KOPT-K1 (cell line): ENCODE measurements around the gene CFAP52.
"Not testable (repeated sequence)": the region's sequence is repeated elsewhere in the genome, so short reads cannot be mapped to it uniquely, and the experiment has no call there.

Experiments
- H3K27ac ChIP-seq: fragments of 200-600 bp; sonication (generic); 2 replicates; pipeline ENCODE4 v1.5.1; 2016; ENCODE audit warnings: antibody characterized with exemption, mild to moderate bottlenecking, low read depth, low read length; ENCODE audit not compliant: poor library complexity, severe bottlenecking
- H3K36me3 ChIP-seq: fragments of 200-600 bp; sonication (generic); 2 replicates; pipeline ENCODE4 v1.5.1; 2017; ENCODE audit warnings: antibody characterized with exemption, mild to moderate bottlenecking, low read length, moderate library complexity; ENCODE audit not compliant: insufficient read depth
- H3K9me3 ChIP-seq: fragments of 200-600 bp; sonication (generic); 2 replicates; pipeline ENCODE4 v1.5.1; 2017; ENCODE audit warnings: antibody characterized with exemption, low read length, mild to moderate bottlenecking; ENCODE audit not compliant: insufficient read depth, poor library complexity, severe bottlenecking

CFAP52 gene

GRCh38 chr17:9647014-9647413, 70.6 kb downstream of the CFAP52 start:
- Histone ChIP-seq H3K36me3 (no peaks in the 10 kb centered on the region), H3K27ac (no peak overlapping the region), H3K9me3 (no peaks in the 10 kb centered on the region)

GRCh38 chr17:9648521-9649110, 72.2 kb downstream of the CFAP52 start:
- no peak overlapping the region for H3K27ac ChIP-seq
- no peaks in the 10 kb centered on the region for H3K36me3 ChIP-seq
- no peaks in the 10 kb centered on the region for H3K9me3 ChIP-seq

- H3K36me3 ChIP-seq = no peaks in the 10 kb centered on the region
- H3K9me3 ChIP-seq = no peaks in the 10 kb centered on the region
- H3K27ac ChIP-seq = no peak overlapping the region
Observed at GRCh38 chr17:9658593-9659211, 82.3 kb downstream of the CFAP52 start.

GRCh38 chr17:9661027-9661426, 84.6 kb downstream of the CFAP52 start:
- H3K27ac ChIP-seq = no peak overlapping the region
- no peaks in the 10 kb centered on the region for H3K36me3 ChIP-seq
- H3K9me3 ChIP-seq = no peaks in the 10 kb centered on the region

DNA sequence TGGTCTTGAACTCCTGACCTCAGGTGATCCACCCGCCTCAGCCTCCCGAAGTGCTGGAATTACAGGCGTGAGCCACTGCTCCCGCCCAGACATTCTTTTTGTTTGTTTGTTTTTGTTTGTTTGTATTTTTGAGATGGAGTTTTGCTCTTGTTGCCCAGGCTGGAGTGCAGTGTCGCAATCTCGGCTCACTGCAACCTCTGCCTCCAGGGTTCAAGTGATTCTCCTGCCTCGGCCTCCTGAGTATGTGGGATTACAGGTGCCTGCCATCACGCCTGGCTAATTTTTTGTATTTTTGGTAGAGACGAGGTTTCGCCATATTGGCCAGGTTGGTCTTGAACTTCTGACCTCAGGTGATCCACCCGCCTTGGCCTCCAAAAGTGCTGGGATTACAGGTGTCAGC, 87.1 kb downstream of the CFAP52 start:
- not testable (repeated sequence) for H3K36me3 ChIP-seq, H3K27ac ChIP-seq, H3K9me3 ChIP-seq

DNA sequence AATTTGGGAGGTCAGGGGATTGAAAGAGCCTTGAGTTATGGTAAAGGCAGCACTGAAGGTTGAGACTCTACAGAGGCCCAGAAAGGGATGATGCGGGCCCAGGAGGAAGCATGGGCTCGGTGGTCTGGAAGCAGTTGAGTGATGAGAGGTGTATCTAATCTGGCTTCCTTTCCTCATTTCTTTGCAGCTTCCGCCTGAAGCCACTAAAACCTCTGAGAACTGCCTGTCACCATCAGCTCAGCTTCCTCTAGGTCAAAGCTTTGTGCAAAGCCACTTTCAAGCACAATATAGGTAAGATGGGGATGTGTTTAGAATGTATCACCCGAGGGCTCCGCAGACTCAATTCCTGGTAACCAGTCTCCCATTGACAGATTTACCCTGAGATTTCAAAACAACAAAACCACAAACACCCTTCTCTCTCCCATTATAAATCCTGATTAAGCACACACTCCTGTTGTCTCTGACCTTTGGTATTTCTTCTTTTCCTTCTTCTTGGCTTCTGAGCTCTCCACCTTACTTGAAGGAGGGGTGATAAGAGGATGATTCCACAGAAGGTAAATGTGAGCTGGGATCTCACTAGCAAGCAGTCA, 90.1 kb downstream of the CFAP52 start:
- H3K9me3 ChIP-seq = no peaks in the 10 kb centered on the region
- no peaks in the 10 kb centered on the region for H3K36me3 ChIP-seq
- no peak overlapping the region for H3K27ac ChIP-seq

DNA sequence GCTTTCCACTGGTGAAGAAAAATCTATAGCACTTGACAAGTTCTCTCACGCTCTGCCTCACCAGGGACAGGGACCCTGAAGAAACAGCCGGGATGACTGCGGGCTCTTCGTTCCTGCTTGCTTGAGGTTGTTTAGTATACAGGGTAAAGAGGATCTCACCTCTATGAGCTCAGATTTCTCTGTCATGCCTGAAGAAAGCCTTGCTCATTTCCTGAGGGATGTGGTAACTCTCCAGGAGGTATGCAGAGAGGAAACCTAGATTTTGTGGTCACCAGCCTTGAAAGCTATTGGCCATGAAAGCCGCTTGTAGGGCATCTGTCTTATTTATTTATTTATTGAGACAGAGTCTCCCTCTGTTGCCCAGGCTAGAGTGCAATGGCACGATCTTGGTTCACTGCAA, 92.1 kb downstream of the CFAP52 start:
- no peaks in the 10 kb centered on the region for H3K36me3 ChIP-seq
- H3K27ac ChIP-seq = no peak overlapping the region
- H3K9me3 ChIP-seq = no peaks in the 10 kb centered on the region

GRCh38 chr17:9669551-9670008, 93.1 kb downstream of the CFAP52 start:
- H3K36me3 ChIP-seq = no peaks in the 10 kb centered on the region
- H3K27ac ChIP-seq = no peak overlapping the region
- no peaks in the 10 kb centered on the region for H3K9me3 ChIP-seq

DNA sequence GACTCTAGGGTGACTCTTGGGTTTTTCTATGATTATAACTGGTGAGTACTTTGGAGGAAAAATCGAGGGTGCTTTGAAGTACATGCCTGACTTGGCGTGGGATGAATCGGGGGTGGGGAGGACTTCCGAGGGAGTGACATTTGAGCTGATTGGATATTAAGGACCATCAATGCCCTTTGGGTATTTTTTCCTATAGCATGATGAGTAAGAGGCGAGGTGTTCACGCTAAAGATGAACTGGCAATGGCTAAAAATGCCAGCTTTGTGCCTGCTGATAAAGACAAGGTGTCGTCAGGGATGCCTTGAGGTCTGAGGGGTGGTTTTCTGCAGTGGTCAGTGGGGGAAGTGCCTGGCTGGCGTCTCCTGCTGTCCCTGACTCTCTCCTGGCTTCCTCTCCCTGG, 94.2 kb downstream of the CFAP52 start:
- H3K9me3 ChIP-seq = no peaks in the 10 kb centered on the region
- no peak overlapping the region for H3K27ac ChIP-seq

GRCh38 chr17:9671559-9671958, 95.1 kb downstream of the CFAP52 start:
- H3K9me3 ChIP-seq = no peaks in the 10 kb centered on the region
- no peaks in the 10 kb centered on the region for H3K36me3 ChIP-seq
- H3K27ac ChIP-seq = no peak overlapping the region

More for the DNA sequence above, 94.2 kb downstream of the CFAP52 start:
- H3K36me3 ChIP-seq = no peaks in the 10 kb centered on the region

DNA sequence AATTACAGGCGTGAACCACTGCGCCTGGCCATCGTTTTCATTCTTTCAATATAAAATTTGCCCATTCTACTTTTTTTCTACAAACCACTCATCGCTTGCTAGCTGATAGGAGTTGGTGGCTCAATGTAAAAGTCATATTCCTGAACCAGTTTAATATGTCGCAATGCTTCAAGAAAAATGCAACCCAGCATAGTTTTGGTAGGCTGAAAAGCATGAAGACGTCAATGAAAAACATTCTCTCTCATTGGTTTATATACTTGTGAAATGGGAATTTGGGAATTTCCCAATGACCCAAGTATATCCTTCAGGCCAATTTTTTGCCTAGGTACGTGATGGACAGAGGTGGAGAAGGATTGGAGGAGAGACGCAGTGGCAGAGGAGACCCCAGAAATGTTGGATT, 95.8 kb downstream of the CFAP52 start:
- Histone ChIP-seq H3K36me3 (no peaks in the 10 kb centered on the region), H3K9me3 (no peaks in the 10 kb centered on the region), H3K27ac (no peak overlapping the region)

GRCh38 chr17:9672691-9673090, 96.2 kb downstream of the CFAP52 start:
- H3K27ac ChIP-seq = no peak overlapping the region
- no peaks in the 10 kb centered on the region for H3K9me3 ChIP-seq
- H3K36me3 ChIP-seq = no peaks in the 10 kb centered on the region

DNA sequence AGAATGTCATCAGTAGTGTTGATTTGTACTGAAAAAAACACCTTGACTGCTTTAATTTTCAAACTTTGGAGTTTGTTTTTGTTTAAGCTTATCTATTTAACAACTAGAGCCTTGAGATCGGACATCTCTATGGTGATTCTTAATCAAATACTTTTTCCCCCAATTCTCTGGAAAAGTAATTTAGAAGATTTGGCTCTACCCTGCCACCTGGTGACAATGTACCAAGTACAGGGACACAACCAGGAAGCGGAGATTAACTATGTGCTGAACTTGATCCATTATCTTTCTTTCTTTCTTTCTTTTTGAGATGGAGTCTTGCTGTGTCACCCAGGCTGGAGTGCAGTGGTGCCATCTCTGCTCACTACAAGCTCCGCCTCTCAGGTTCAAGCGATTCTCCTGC, 99.6 kb downstream of the CFAP52 start:
- no peak overlapping the region for H3K27ac ChIP-seq
- no peaks in the 10 kb centered on the region for H3K36me3 ChIP-seq
- peaks cover 17% of the 10 kb centered on the region for H3K9me3 ChIP-seq

DNA sequence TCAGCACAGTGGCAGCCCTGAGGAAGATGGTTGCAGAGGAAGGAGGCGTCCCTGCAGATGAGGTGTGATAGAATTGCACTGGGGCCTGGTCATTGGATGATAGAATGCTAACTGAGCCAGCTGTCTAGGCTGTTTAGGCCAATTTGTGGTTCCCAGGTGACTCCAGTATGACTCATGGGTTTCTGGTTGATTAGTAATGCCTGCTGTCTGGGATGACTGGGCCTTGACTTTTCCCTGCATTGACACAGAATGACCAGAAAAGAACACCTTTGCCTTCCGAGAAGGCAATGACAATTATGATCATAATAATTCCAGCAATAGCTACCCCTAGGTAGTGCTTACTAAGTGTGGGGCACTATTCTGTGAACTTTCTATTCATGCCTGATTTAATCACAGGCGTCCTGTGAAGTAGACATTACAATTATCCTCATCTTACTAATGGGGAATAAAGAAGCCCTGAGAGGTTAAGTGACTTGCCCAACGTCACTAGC, 100.4 kb downstream of the CFAP52 start:
- peaks cover 17% of the 10 kb centered on the region for H3K9me3 ChIP-seq
- H3K36me3 ChIP-seq = no peaks in the 10 kb centered on the region
- H3K27ac ChIP-seq = no peak overlapping the region

- Histone ChIP-seq H3K9me3 (peaks cover 17% of the 10 kb centered on the region), H3K36me3 (no peaks in the 10 kb centered on the region), H3K27ac (no peak overlapping the region)
Observed at GRCh38 chr17:9677411-9677810, 101.0 kb downstream of the CFAP52 start.

DNA sequence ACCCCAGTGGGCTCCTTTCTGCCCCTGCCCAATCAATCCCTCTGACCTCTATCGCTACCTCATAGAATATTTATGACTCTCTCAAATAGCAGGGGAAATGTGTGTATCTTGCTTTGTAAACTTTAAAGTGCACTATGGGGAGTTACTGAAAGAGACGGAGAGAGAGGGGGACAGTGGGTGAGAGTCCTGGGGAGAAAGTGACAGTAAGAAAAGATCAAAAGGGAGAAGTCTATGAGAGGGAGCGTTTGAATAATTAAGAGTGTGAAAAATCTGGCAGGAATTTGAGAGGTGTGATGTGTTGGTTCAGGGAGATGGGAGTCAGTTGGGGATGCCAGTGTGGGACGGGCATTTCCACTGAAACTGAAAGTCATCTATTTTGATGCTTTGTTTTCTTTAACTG, 101.5 kb downstream of the CFAP52 start:
- Histone ChIP-seq H3K36me3 (no peaks in the 10 kb centered on the region), H3K9me3 (peaks cover 17% of the 10 kb centered on the region), H3K27ac (no peak overlapping the region)
